Measurements from ENCODE around the gene HEMK1.

- TF ChIP-seq CTCF (IDR thresholded peaks at IDR 0.05) (no peak), POLR2A (IDR thresholded peaks at IDR 0.05) (no peak), EP300 (IDR thresholded peaks at IDR 0.05) (no peak), POLR2AphosphoS5 (IDR thresholded peaks at IDR 0.05) (no peak)
Observed at GRCh38 chr3:50567011-50567385, 2.3 kb upstream of the HEMK1 start.

All from upper lobe of left lung (tissue), 4 donors.